ENCODE results near the gene PCDHA2. TPM values are rescaled to one million over a fixed set of nuclear protein-coding genes. Genes with fewer than 3 reads are reported as not detected.
"Not testable (repeated sequence)": the region's sequence is repeated elsewhere in the genome, so short reads cannot be mapped to it uniquely, and the experiment has no call there.

Gene PCDHA2
- total RNA-seq, 1 donor from 2014 or later = not detected

DNA sequence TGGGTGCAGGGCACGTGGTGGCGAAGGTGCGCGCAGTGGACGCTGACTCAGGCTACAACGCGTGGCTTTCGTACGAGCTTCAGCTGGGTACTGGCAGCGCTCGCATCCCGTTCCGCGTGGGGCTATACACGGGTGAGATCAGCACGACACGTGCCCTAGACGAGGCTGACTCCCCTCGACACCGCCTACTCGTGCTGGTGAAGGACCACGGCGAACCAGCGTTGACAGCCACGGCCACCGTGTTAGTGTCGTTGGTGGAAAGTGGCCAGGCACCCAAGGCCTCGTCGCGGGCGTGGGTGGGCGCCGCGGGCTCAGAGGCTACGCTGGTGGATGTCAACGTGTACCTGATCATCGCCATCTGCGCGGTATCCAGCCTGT is 2.1 kb downstream of the PCDHA2 start:
- POLR2A ChIA-PET = no interaction called here
- H3K27ac Mint-ChIP-seq = no peak overlapping the region
- DNase-seq = no peak
- H3K36me3 Mint-ChIP-seq (ENCODE audit: low read depth) = peaks cover 2% of the 10 kb centered on the region
- peaks cover 6% of the 10 kb centered on the region for H3K27me3 Mint-ChIP-seq
- no peak overlapping the region for H3K4me3 Mint-ChIP-seq
- CTCF ChIA-PET = no interaction called here
- peaks cover 26% of the 10 kb centered on the region for H3K9me3 Mint-ChIP-seq
- no peaks in the 10 kb centered on the region for H3K4me1 Mint-ChIP-seq
- no peak for ATAC-seq (ENCODE audit: low read depth)
- TF ChIP-seq, protein P1, sequence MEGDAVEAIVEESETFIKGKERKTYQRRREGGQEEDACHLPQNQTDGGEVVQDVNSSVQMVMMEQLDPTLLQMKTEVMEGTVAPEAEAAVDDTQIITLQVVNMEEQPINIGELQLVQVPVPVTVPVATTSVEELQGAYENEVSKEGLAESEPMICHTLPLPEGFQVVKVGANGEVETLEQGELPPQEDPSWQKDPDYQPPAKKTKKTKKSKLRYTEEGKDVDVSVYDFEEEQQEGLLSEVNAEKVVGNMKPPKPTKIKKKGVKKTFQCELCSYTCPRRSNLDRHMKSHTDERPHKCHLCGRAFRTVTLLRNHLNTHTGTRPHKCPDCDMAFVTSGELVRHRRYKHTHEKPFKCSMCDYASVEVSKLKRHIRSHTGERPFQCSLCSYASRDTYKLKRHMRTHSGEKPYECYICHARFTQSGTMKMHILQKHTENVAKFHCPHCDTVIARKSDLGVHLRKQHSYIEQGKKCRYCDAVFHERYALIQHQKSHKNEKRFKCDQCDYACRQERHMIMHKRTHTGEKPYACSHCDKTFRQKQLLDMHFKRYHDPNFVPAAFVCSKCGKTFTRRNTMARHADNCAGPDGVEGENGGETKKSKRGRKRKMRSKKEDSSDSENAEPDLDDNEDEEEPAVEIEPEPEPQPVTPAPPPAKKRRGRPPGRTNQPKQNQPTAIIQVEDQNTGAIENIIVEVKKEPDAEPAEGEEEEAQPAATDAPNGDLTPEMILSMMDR (IDR thresholded peaks at IDR 0.05) = no peak
- intact Hi-C loops (cut with micrococcal nuclease) = no loop called here

DNA sequence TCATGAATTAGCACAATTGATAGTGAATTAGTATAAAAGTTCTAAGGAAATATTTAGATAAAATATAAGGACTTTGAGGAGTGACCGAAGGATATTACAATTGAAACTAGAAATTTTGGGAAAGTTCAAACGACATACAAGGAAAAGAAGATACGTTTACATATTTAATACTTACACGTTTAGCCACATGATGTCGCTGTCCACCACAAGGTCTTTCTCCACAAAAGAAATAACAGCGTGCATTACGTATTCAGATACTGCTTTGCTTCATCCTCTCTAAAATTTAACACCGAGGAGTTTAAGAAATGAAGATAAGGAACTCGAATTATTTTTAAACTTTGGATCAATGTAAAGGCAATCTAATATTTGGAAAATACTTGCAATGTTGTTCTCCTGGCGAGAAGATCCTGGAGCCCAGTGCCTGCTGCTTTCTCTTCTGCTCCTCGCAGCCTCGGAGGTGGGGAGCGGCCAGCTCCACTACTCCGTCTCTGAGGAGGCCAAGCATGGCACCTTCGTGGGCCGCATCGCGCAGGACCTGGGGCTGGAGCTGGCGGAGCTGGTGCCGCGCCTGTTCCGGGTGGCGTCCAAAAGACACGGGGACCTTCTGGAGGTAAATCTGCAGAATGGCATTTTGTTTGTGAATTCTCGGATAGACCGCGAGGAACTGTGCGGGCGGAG is 6.3 kb downstream of the PCDHA2 start, which contains the start of gene PCDHA3:
PCDHA3 (plus strand) TSS at position 242 of the 678 bp plus-strand sequence.
- ChIA-PET POLR2A (no interaction called here), CTCF (no interaction called here)
- H3K36me3 Mint-ChIP-seq (ENCODE audit: low read depth) = no peaks in the 10 kb centered on the region
- H3K27ac Mint-ChIP-seq = no peak within 1 kb of the TSS
- no peak for DNase-seq
- no peaks in the 10 kb centered on the region for H3K4me1 Mint-ChIP-seq
- intact Hi-C loops (cut with micrococcal nuclease) = no loop called here
- peaks cover 18% of the 10 kb centered on the region for H3K9me3 Mint-ChIP-seq
- TF ChIP-seq, protein P1 (IDR thresholded peaks at IDR 0.05) = no peak
- H3K4me3 Mint-ChIP-seq = no peak within 1 kb of the TSS
- no peak for ATAC-seq (ENCODE audit: low read depth)
- H3K27me3 Mint-ChIP-seq = peaks cover 5% of the 10 kb centered on the region

DNA sequence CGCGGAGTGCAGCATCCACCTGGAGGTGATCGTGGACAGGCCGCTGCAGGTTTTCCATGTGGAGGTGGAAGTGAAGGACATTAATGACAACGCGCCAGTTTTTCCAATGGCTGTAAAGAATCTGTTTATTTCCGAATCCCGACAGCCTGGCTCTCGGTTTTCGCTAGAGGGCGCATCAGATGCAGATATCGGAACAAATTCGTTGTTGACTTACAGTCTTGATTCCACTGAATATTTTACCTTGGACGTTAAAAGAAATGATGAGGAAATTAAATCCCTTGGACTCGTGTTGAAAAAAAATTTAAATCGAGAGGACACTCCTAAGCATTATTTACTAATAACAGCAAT is 6.8 kb downstream of the PCDHA2 start:
- ATAC-seq (ENCODE audit: low read depth) = no peak
- Mint-ChIP-seq H3K9me3 (peaks cover 20% of the 10 kb centered on the region), H3K4me3 (no peak overlapping the region), H3K36me3 (ENCODE audit: low read depth) (no peaks in the 10 kb centered on the region), H3K27ac (no peak overlapping the region), H3K4me1 (no peaks in the 10 kb centered on the region), H3K27me3 (peaks cover 5% of the 10 kb centered on the region)
- intact Hi-C loops (cut with micrococcal nuclease) = no loop called here
- ChIA-PET CTCF (no interaction called here), POLR2A (no interaction called here)
- no peak for DNase-seq
- TF ChIP-seq, protein P1 (IDR thresholded peaks at IDR 0.05) = no peak

DNA sequence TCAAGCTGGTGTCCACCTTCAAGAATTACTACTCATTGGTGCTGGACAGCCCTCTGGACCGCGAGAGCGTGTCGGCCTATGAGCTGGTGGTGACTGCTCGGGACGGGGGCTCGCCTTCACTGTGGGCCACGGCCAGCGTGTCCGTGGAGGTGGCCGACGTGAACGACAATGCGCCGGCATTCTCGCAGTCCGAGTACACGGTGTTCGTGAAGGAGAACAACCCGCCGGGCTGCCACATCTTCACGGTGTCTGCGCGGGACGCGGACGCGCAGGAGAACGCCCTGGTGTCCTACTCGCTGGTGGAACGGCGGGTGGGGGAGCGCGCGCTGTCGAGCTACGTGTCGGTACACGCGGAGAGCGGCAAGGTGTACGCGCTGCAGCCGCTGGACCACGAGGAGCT is 7.7 kb downstream of the PCDHA2 start:
- H3K4me1 Mint-ChIP-seq; H3K36me3 Mint-ChIP-seq (ENCODE audit: low read depth); intact Hi-C loops (cut with micrococcal nuclease); ATAC-seq (ENCODE audit: low read depth); POLR2A ChIA-PET; CTCF ChIA-PET; DNase-seq; H3K27ac Mint-ChIP-seq; H3K27me3 Mint-ChIP-seq; H3K4me3 Mint-ChIP-seq: not testable (repeated sequence)
- H3K9me3 Mint-ChIP-seq = peaks cover 23% of the 10 kb centered on the region

DNA sequence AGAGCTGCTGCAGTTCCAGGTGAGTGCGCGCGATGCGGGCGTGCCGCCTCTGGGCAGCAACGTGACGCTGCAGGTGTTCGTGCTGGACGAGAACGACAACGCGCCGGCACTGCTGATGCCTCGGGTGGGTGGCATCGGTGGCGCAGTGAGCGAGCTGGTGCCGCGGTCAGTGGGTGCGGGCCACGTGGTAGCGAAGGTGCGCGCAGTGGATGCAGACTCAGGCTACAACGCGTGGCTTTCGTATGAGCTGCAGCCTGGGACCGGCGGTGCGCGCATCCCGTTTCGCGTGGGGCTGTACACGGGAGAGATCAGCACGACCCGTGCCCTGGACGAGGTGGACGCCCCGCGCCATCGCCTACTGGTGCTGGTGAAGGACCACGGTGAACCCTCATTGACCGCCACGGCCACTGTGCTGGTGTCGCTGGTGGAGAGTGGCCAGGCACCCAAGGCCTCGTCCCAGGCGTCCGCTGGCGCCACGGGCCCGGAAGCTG is 8.2 kb downstream of the PCDHA2 start:
- Mint-ChIP-seq H3K27me3 (peaks cover 8% of the 10 kb centered on the region), H3K9me3 (peaks cover 23% of the 10 kb centered on the region), H3K27ac (no peak overlapping the region), H3K36me3 (ENCODE audit: low read depth) (no peaks in the 10 kb centered on the region), H3K4me3 (no peak overlapping the region), H3K4me1 (no peaks in the 10 kb centered on the region)
- intact Hi-C loops (cut with micrococcal nuclease) = no loop called here
- DNase-seq = no peak
- TF ChIP-seq, protein P1 (IDR thresholded peaks at IDR 0.05) = no peak
- ChIA-PET POLR2A (no interaction called here), CTCF (no interaction called here)
- ATAC-seq (ENCODE audit: low read depth) = no peak

Measured in activated B cell treated with CpG ODN at 0.5 μM for 24 hours (primary cell).